ENCODE measurements around the gene ALDOB. TPM values are rescaled to one million over a fixed set of nuclear protein-coding genes. Genes with fewer than 3 reads are reported as not detected.

The ALDOB gene
- total RNA-seq, 1 donor from 2014 or later = not detected

GRCh38 chr9:101440714-101441230, 5.2 kb upstream of the ALDOB start:
- no peaks in the 10 kb centered on the region for H3K27me3 Mint-ChIP-seq (ENCODE audit: unreplicated experiment)
- no peaks in the 10 kb centered on the region for H3K36me3 Mint-ChIP-seq (ENCODE audit: unreplicated experiment)
- no peak overlapping the region for H3K27ac Mint-ChIP-seq (ENCODE audit: unreplicated experiment)
- no peaks in the 10 kb centered on the region for H3K9me3 Mint-ChIP-seq (ENCODE audit: unreplicated experiment)
- no peak for DNase-seq
- H3K4me1 Mint-ChIP-seq (ENCODE audit: low read depth, unreplicated experiment) = peaks cover 8% of the 10 kb centered on the region
- H3K4me3 Mint-ChIP-seq (ENCODE audit: unreplicated experiment) = no peak overlapping the region
- TF ChIP-seq CTCF (IDR thresholded peaks at IDR 0.05; ENCODE audit: partially characterized antibody, unreplicated experiment) = no peak

- TF ChIP-seq CTCF (IDR thresholded peaks at IDR 0.05; ENCODE audit: partially characterized antibody, unreplicated experiment) = no peak
- H3K27me3 Mint-ChIP-seq (ENCODE audit: unreplicated experiment) = no peaks in the 10 kb centered on the region
- no peak overlapping the region for H3K27ac Mint-ChIP-seq (ENCODE audit: unreplicated experiment)
- H3K36me3 Mint-ChIP-seq (ENCODE audit: unreplicated experiment) = no peaks in the 10 kb centered on the region
- no peak for DNase-seq
- H3K4me3 Mint-ChIP-seq (ENCODE audit: unreplicated experiment) = no peak overlapping the region
- peaks cover 5% of the 10 kb centered on the region for H3K4me1 Mint-ChIP-seq (ENCODE audit: low read depth, unreplicated experiment)
- H3K9me3 Mint-ChIP-seq (ENCODE audit: unreplicated experiment) = no peaks in the 10 kb centered on the region
Observed at GRCh38 chr9:101438523-101438922, 2.9 kb upstream of the ALDOB start.

- H3K4me3 Mint-ChIP-seq (ENCODE audit: unreplicated experiment) = no peak overlapping the region
- no peak overlapping the region for H3K27ac Mint-ChIP-seq (ENCODE audit: unreplicated experiment)
- H3K4me1 Mint-ChIP-seq (ENCODE audit: low read depth, unreplicated experiment) = no peaks in the 10 kb centered on the region
- TF ChIP-seq CTCF (IDR thresholded peaks at IDR 0.05; ENCODE audit: partially characterized antibody, unreplicated experiment) = no peak
- DNase-seq = no peak
- no peaks in the 10 kb centered on the region for H3K9me3 Mint-ChIP-seq (ENCODE audit: unreplicated experiment)
- no peaks in the 10 kb centered on the region for H3K27me3 Mint-ChIP-seq (ENCODE audit: unreplicated experiment)
- no peaks in the 10 kb centered on the region for H3K36me3 Mint-ChIP-seq (ENCODE audit: unreplicated experiment)
Observed at GRCh38 chr9:101437806-101438232, 2.2 kb upstream of the ALDOB start.

GRCh38 chr9:101434998-101435397, 576 bp downstream of the ALDOB start:
- H3K4me3 Mint-ChIP-seq (ENCODE audit: unreplicated experiment) = no peak overlapping the region
- H3K27ac Mint-ChIP-seq (ENCODE audit: unreplicated experiment) = no peak overlapping the region
- TF ChIP-seq CTCF (IDR thresholded peaks at IDR 0.05; ENCODE audit: partially characterized antibody, unreplicated experiment) = no peak
- no peak for DNase-seq
- H3K27me3 Mint-ChIP-seq (ENCODE audit: unreplicated experiment) = no peaks in the 10 kb centered on the region
- no peaks in the 10 kb centered on the region for H3K9me3 Mint-ChIP-seq (ENCODE audit: unreplicated experiment)
- no peaks in the 10 kb centered on the region for H3K36me3 Mint-ChIP-seq (ENCODE audit: unreplicated experiment)
- H3K4me1 Mint-ChIP-seq (ENCODE audit: low read depth, unreplicated experiment) = no peaks in the 10 kb centered on the region

GRCh38 chr9:101433229-101433628, 2.3 kb downstream of the ALDOB start:
- H3K27ac Mint-ChIP-seq (ENCODE audit: unreplicated experiment) = no peak overlapping the region
- TF ChIP-seq CTCF (IDR thresholded peaks at IDR 0.05; ENCODE audit: partially characterized antibody, unreplicated experiment) = no peak
- no peaks in the 10 kb centered on the region for H3K27me3 Mint-ChIP-seq (ENCODE audit: unreplicated experiment)
- H3K9me3 Mint-ChIP-seq (ENCODE audit: unreplicated experiment) = no peaks in the 10 kb centered on the region
- no peak overlapping the region for H3K4me3 Mint-ChIP-seq (ENCODE audit: unreplicated experiment)
- DNase-seq = no peak
- H3K36me3 Mint-ChIP-seq (ENCODE audit: unreplicated experiment) = no peaks in the 10 kb centered on the region
- no peaks in the 10 kb centered on the region for H3K4me1 Mint-ChIP-seq (ENCODE audit: low read depth, unreplicated experiment)
